Measurements from ENCODE around the gene FBN3.

Gene FBN3

DNA sequence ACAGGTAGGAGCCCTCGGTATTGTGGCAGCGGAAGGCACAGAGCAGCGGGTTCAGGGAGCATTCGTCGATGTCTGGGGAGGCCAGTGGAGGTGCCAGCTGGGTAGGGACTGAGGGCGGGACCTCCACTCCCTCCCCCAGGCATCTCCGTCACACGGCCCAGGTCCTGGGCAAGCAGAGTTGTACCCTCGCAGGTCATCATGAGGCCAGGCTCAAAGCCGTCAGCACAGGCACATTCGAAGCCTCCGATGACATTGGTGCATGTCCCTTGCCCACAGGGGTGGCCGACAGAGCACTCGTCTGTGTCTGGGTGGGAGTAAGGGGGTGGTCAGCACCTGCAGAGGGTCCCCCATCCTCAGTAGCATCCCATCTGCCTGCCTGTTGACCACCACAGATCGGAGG, 61.5 kb downstream of the FBN3 start:
- no peak for DNase-seq

- DNase-seq, result no peak
These were observed 62.5 kb downstream of the FBN3 start for GRCh38 chr19:8086849-8087248.

- no peak for DNase-seq
These were observed 63.6 kb downstream of the FBN3 start for GRCh38 chr19:8085598-8086408.

DNA sequence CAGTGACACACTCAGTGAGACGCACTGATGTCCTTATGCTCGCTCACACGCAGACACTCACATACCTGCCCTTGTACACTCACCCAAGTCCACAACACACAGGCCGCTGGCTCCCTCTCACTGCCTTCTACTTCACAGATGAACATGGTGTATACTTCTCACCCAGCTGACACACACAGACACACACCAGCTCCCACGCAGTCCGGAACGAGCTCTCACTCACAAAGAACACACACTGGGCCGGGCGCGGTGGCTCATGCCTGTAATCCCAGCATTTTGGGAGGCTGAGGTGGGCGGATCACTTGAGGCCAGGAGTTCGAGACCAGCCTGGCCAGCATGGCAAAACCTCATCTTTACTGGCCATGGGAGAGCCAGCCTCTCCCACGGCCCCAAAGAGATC, 65.2 kb downstream of the FBN3 start:
- DNase-seq, result no peak

DNA sequence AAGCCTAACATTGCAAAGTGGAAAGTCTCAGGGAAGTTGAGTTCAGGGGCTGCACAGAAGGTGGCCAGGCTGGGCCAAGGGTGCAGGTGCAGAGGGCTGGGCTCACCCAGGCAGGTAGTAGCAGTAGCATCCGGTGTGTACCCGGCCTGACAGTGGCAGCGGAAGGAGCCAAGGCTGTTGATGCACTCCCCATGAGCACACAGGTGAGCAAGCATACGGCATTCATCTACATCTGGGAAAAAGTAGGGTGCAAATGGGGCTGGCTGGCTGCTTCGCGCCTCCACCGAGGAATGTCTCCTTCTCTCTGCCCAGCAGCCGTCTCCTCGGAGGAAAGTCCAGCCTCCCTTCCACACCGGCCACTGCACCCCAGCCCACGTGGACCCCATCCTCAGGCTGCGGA, 66.3 kb downstream of the FBN3 start:
- DNase-seq, result no peak

DNA sequence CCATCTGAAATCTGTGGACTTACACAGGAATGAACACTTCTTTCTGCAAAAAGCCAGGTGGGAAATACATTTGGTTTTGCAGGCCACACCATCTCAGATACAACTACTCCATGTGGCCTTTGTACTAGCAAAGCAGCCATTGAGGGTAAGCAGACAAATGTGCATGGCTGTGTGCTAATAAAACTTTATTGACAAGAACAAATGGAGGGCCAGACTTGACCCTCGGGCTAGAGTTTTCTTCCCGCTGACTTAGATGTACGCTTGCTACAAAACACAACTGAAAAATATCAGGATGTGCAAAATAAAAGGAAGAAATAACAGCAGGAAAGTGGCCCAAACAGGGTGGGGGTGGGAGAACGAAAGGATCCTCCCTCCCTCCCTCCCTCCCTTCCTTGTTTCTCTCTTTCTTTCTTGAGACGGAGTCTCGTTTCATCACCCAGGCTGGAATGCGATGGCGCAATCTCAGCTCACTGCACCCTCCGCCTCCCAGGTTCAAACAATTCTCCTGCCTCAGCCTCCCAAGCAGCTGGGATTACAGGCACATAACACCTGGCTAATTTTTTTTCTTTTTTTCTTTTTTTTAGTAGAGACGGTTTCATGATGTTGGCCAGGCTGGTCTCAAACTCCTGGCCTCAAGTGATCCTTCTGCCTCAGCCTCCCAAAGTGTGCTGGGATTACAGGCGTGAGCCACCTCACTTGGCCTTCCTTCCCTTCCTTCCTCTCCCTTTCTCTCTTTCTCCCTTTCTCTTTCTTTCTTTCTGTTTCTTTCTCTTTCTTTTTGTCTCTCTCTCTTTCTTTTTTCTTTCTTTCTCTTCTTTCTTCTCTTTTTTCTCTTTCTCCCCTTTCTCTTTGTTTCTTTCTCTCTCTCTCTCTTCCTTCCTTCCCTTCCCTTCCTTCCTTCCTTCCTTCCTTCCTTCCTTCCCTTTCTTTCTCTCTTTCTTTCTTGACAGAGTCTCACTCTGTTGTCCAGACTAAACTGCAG, 67.5 kb downstream of the FBN3 start:
- DNase-seq, result no peak

DNA sequence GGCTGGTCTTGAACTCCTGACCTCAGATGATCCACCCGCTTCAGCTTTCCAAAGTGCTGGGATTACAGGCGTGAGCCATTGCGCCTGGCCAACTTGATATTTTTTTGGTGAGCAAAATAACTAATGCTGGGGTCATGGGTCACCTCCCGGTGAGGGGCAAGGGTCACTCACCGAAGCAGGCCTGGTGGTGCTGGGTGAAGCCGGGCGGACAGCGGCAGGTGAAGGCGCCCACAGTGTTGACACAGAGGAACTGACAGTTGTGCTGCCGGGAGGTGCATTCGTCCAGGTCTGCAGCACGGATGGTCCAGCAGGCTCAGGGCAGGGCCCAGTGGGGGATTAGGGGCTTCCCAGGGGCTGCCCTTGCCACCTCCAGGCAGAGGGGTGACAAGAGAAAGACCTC, 68.6 kb downstream of the FBN3 start:
- DNase-seq, result no peak

GRCh38 chr19:8079988-8080387, 69.4 kb downstream of the FBN3 start:
- no peak for DNase-seq

DNA sequence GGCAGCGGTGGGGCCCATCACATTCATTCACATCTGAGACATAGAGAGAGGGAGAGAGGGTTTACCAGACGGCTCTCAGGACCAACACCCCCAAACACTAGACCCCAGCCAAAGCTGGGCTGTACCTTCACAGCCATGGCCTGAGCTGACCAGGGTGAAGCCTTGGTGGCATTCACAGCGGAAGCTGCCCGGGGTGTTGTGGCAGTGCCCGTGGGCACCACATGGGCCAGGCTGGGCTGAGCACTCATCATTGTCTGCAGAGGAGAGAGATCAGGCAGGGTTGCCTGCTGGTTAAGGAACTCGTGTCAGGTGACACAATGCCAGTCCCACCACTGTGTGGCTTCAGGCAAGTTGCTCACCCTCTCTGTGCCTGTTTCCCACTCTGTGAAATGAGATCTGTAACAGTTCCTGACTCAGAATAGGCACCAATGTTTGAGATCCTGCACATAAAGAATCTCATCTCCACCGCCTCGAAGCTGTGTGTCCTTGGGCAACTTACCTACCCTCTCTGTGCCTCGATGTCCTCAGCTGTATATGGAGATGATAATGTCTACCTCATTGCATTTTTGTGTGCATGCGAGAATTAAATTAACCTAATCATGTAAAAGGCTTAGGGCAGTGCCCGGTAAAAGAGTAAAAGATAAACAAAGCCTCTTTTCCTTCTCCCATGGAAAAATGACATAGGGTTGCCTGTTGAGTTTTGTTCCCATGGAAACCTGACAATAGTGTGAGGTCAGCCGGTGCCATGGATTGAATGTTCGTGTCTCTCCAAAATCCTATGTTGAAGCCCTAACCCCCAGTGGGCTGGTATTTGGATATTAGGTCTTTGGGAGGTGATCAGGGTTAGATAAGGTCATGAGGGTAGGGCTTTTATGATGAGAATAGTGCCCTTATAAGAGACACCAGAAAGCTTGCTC, 74.0 kb downstream of the FBN3 start:
- no peak for DNase-seq

GRCh38 chr19:8074501-8074900, 74.9 kb downstream of the FBN3 start:
- DNase-seq, result no peak

- no peak for DNase-seq
These were observed 77.5 kb downstream of the FBN3 start for GRCh38 chr19:8071912-8072311.

DNA sequence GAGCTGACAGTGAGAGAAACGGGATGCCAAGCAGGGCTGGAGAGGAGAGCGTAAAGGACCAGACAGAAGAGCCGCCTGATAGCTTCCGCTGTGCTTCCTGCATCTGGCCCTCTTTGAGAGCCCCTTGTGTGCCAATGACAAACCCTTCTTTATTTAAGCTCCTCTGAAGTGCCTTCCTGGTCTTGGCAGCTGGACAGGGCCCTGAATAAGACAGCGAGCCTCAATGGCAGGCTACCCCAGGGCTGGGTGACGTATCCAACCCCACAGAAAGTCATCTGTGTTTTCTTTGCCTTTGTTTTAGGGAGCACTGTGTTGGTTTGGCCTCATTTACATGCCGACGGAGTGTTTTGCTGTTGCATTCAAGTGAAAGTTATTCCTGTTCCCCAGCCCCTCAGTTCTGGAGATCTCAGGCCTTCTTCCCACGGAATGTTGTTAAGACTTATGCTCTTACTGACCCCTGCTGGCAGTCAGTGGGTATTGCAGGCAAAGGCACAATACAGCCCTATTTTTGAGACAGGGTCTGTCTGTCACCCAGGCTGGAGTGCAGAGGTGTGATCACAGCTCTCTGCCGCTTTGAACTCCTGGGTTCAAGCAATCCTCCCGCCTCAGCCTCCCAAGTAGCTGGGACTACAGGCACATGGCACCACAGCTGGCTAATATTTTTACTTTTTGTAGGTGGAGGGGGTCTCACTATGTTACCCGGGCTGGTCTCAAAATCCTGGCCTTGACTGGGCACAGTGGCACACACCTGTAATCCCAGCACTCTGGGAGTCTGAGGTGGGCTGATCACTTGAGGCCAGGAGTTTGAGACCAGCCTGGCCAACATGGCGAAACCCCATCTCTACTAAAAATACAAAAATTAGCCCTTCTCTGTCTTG, 80.1 kb downstream of the FBN3 start:
- DNase-seq, result no peak

- DNase-seq, result no peak
These were observed 83.5 kb downstream of the FBN3 start for GRCh38 chr19:8065875-8066261.

- DNase-seq, result no peak
These were observed 84.2 kb downstream of the FBN3 start for GRCh38 chr19:8064911-8065874.

DNA sequence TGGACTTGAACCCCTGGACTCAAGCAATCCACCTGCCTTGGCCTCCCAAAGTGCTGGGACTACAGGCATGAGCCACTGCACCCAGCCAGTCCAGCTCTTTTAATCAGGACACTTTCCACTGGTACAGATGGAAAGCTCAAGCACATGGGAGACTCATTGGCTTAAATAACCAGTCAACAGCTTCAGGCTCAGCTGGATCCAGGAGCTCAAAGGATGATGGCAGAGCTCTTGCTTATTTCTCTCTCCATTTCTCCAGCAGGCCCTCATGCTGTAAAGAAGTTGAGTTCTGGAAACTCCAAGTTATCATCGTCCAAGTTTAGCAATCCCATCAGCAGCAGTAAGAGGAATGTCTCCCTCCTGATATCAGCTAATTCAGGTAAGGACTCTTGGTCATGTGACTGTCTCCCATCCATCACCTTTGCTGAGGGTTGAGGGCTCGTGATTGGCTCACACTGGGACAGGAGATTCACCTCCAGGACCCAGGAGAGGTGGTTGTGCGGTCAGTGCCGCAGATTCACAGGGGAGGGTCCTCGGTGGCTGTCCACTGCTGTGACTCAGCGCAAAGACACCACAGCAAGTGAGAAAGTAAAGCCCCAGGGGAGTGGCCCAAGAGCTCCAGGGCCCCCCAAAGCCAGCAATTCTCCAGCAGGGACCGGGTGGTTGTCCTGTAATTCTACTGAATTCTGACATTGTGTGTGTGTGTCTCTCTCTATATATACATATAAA, 91.7 kb downstream of the FBN3 start:
- DNase-seq, result no peak

- no peak for DNase-seq
These were observed 92.9 kb downstream of the FBN3 start for GRCh38 chr19:8056533-8056932.

DNA sequence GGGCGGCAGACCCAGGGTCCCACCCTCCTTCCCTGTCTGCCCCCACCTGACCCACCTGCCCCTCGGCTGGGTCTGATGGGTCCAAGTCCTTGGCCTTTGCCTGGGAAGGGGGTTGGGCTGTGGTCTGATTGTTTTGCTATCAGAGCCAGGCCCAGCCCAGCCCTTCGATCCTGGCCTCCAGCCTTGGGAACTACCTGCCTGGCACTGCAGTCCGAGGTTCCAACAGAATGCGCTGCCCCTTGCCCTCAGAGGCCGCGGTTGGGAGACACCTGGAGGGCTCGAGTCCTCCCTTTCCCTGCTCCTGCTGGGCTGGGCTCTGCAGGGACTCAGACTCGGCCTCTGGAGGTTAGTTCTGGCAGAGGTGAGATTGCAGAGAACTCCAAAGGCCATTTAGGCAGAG, 95.2 kb downstream of the FBN3 start:
- DNase-seq, result no peak

GRCh38 chr19:8052464-8052859, 96.9 kb downstream of the FBN3 start, which contains the start of gene CCL25:
CCL25 (plus strand) TSS chr19:8052760; CDS start chr19:8053050, 290 bp downstream.
- DNase-seq, result no peak

- DNase-seq, result peak; percentile 91
These were observed 98.9 kb downstream of the FBN3 start for GRCh38 chr19:8050274-8051096.

Data from NCI-H2227 treated with DMSO at 0.1 percent for 48 hours (cell line).